Measurements from ENCODE around the gene TMOD2. TPM values are rescaled to one million over a fixed set of nuclear protein-coding genes. Genes with fewer than 3 reads are reported as not detected.

TMOD2 gene
- total RNA-seq, 4 donors from 2014 or later: 1.0 to 4.8 (median 2.4) TPM

GRCh38 chr15:51737522-51738305, 13.7 kb upstream of the TMOD2 start, which contains the start of gene LYSMD2:
LYSMD2 (minus strand) TSS chr15:51737655; CDS start chr15:51737622, 33 bp downstream.
- in situ Hi-C loops (cut with MboI; ENCODE audit: low sequenced_read_pairs in 4 of 4): no loop called here
- ATAC-seq (peak; percentile 82 to 87), DNase-seq (peak; percentile 43 to 54)
- peak within 1 kb of the TSS; percentile 74 to 84 (median 78) for H3K27ac ChIP-seq
- H3K36me3 ChIP-seq: no peaks in the 10 kb centered on the region
- intact Hi-C loops (cut with DNase I; ENCODE audit: low total_unique reads): loop anchor here (2.0 kb wide), 1 partner anchor 19 kb away; no protein-coding TSS in a partner anchor
- TF ChIP-seq CTCF (IDR thresholded peaks at IDR 0.05 in 4 of 5, conservative IDR thresholded peaks at IDR 0.05 in 1 of 5): no peak
- peak in 1 of 2 donors; percentile 16 for TF ChIP-seq POLR2A (IDR thresholded peaks at IDR 0.05)
- peak within 1 kb of the TSS; percentile 69 to 81 (median 70) for H3K4me3 ChIP-seq
- H3K4me1 ChIP-seq: peaks cover 23 to 32% of the 10 kb centered on the region in 2 donors
- H3K27me3 ChIP-seq: no peaks in the 10 kb centered on the region
- no peaks in the 10 kb centered on the region for H3K9me3 ChIP-seq

- intact Hi-C loops (cut with DNase I; ENCODE audit: low total_unique reads): no loop called here
- no peaks in the 10 kb centered on the region for H3K27me3 ChIP-seq
- ATAC-seq (no peak), DNase-seq (no peak)
- peak overlapping the region in 1 of 4 donors; percentile 69 for H3K4me3 ChIP-seq
- in situ Hi-C loops (cut with MboI; ENCODE audit: low sequenced_read_pairs in 4 of 4): no loop called here
- no peaks in the 10 kb centered on the region for H3K9me3 ChIP-seq
- H3K36me3 ChIP-seq: no peaks in the 10 kb centered on the region
- TF ChIP-seq CTCF (IDR thresholded peaks at IDR 0.05 in 4 of 5, conservative IDR thresholded peaks at IDR 0.05 in 1 of 5) (no peak), POLR2A (IDR thresholded peaks at IDR 0.05) (no peak)
- peaks cover 23 to 27% of the 10 kb centered on the region in 2 donors for H3K4me1 ChIP-seq
- peak overlapping the region; percentile 74 to 84 (median 78) for H3K27ac ChIP-seq
Observed at GRCh38 chr15:51738553-51738952, 12.8 kb upstream of the TMOD2 start.

- Histone ChIP-seq H3K4me3 (no peak overlapping the region), H3K27ac (no peak overlapping the region), H3K9me3 (no peaks in the 10 kb centered on the region), H3K27me3 (no peaks in the 10 kb centered on the region), H3K36me3 (no peaks in the 10 kb centered on the region), H3K4me1 (peaks cover 20 to 23% of the 10 kb centered on the region in 2 donors)
- in situ Hi-C loops (cut with MboI; ENCODE audit: low sequenced_read_pairs in 4 of 4): no loop called here
- DNase-seq: no peak
- no peak for ATAC-seq
- intact Hi-C loops (cut with DNase I; ENCODE audit: low total_unique reads): no loop called here
- TF ChIP-seq CTCF (IDR thresholded peaks at IDR 0.05 in 4 of 5, conservative IDR thresholded peaks at IDR 0.05 in 1 of 5): no peak
- no peak for TF ChIP-seq POLR2A (IDR thresholded peaks at IDR 0.05)
Observed at GRCh38 chr15:51739061-51739712, 12.2 kb upstream of the TMOD2 start.

- intact Hi-C loops (cut with DNase I; ENCODE audit: low total_unique reads) (no loop called here), in situ Hi-C loops (cut with MboI; ENCODE audit: low sequenced_read_pairs in 4 of 4) (no loop called here)
- H3K27ac ChIP-seq: no peak overlapping the region
- no peak for DNase-seq
- no peaks in the 10 kb centered on the region for H3K36me3 ChIP-seq
- H3K9me3 ChIP-seq: no peaks in the 10 kb centered on the region
- H3K4me3 ChIP-seq: no peak overlapping the region
- ATAC-seq: no peak
- TF ChIP-seq CTCF (IDR thresholded peaks at IDR 0.05 in 4 of 5, conservative IDR thresholded peaks at IDR 0.05 in 1 of 5) (no peak), POLR2A (IDR thresholded peaks at IDR 0.05) (no peak)
- H3K27me3 ChIP-seq: no peaks in the 10 kb centered on the region
- H3K4me1 ChIP-seq: peaks cover 10 to 15% of the 10 kb centered on the region in 2 donors
Observed at GRCh38 chr15:51749307-51749706, 2.1 kb upstream of the TMOD2 start.
